Loucy (cell line): ENCODE measurements around the gene DZIP1.

Experiments
- H2AFZ ChIP-seq: fragments of 200-600 bp; sonication (generic); 2 replicates; pipeline ENCODE4 v1.6.0; 2016; ENCODE audit warnings: antibody characterized with exemption, mild to moderate bottlenecking, low read length, moderate library complexity
- H3F3A ChIP-seq: fragments of 200-600 bp; 2 replicates; pipeline ENCODE4 v1.6.0; 2016; ENCODE audit warnings: antibody characterized with exemption, low read depth, mild to moderate bottlenecking
- H3K27me3 ChIP-seq: fragments of 200-600 bp; sonication (generic); 2 replicates; pipeline ENCODE4 v1.6.1; 2014; ENCODE audit warnings: low read length, mild to moderate bottlenecking; ENCODE audit not compliant: insufficient read depth, poor library complexity, severe bottlenecking
- H3K36me3 ChIP-seq: fragments of 200-600 bp; sonication (generic); 2 replicates; pipeline ENCODE4 v1.6.1; 2016; ENCODE audit warnings: low read length; ENCODE audit not compliant: insufficient read depth
- H3K4me1 ChIP-seq: fragments of 200-600 bp; sonication (generic); 2 replicates; pipeline ENCODE4 v1.5.1; 2014; ENCODE audit warnings: low read length, mild to moderate bottlenecking; ENCODE audit not compliant: insufficient read depth, poor library complexity, severe bottlenecking
- H3K4me2 ChIP-seq: fragments of 200-600 bp; sonication (generic); 2 replicates; pipeline ENCODE4 v1.6.0; 2014; ENCODE audit warnings: antibody characterized with exemption, low read length, low read depth, mild to moderate bottlenecking; ENCODE audit not compliant: poor library complexity, severe bottlenecking
- H3K4me3 ChIP-seq: fragments of 200-600 bp; sonication (generic); 2 replicates; pipeline ENCODE4 v1.5.1; 2014; ENCODE audit warnings: low read length, mild to moderate bottlenecking, mixed read lengths; ENCODE audit not compliant: poor library complexity, severe bottlenecking
- H3K79me2 ChIP-seq: fragments of 200-600 bp; sonication (generic); 2 replicates; pipeline ENCODE4 v1.6.1; 2014; ENCODE audit warnings: low read length; ENCODE audit not compliant: insufficient read depth
- H3K9ac ChIP-seq: fragments of 200-600 bp; sonication (generic); 2 replicates; pipeline ENCODE4 v1.6.0; 2014; ENCODE audit warnings: mild to moderate bottlenecking, low read depth, low read length, moderate library complexity; ENCODE audit not compliant: poor library complexity, severe bottlenecking
- H3K9me2 ChIP-seq: fragments of 200-600 bp; sonication (generic); replicated peaks from 2 replicates; pipeline ENCODE4 v1.6.1; 2016; ENCODE audit warnings: low read depth, low read length, mixed read lengths
- H3K9me3 ChIP-seq: fragments of 200-600 bp; sonication (generic); 2 replicates; pipeline ENCODE4 v1.6.1; 2014; ENCODE audit warnings: mild to moderate bottlenecking, antibody characterized with exemption, low read length, low read depth; ENCODE audit not compliant: insufficient read depth
- H4K20me1 ChIP-seq: fragments of 200-600 bp; sonication (generic); 2 replicates; pipeline ENCODE4 v1.6.0; 2014; ENCODE audit warnings: antibody characterized with exemption, low read length, mild to moderate bottlenecking; ENCODE audit not compliant: insufficient read depth, poor library complexity, severe bottlenecking
- EZH2phosphoT487 ChIP-seq: fragments of 200-600 bp; IDR thresholded peaks from 2 replicates; pipeline ENCODE4 v1.6.1; 2018; ENCODE audit warnings: antibody characterized with exemption, mild to moderate bottlenecking, moderate library complexity, borderline replicate concordance
- TF ChIP-seq, protein P1 (sequence below): fragments of 200-600 bp; sonication (generic); conservative IDR thresholded peaks from 2 replicates; pipeline ENCODE4 v1.5.1; 2014; ENCODE audit warnings: mild to moderate bottlenecking, antibody characterized with exemption, low read length

The DZIP1 gene

DNA sequence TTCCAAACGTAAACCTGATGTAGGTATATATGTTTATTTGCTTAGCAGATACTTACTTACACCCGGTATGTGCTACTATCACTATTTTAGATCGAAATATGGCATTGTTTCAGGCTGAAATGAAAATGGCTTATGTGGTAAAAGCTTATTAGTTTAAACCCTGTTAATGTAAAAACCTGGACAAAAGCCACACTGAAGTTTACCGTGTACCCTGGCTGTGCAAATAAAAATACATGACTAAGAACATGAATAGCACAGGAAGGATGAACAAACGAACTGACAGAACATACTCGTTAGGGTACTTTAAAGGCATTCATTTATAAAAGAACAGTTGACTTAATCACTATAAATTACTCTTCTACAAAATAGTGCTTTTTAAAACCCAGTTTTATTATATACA lies 85.4 kb downstream of the DZIP1 start:
- Histone ChIP-seq H3K27me3 (no peaks in the 10 kb centered on the region), H4K20me1 (no peaks in the 10 kb centered on the region), H3K9me2 (no peaks in the 10 kb centered on the region), H3K9me3 (no peaks in the 10 kb centered on the region), H3K79me2 (no peaks in the 10 kb centered on the region), H3K9ac (no peak overlapping the region), H3K36me3 (no peaks in the 10 kb centered on the region), H3K4me2 (no peak overlapping the region), H2AFZ (no peak overlapping the region), H3F3A (no peaks in the 10 kb centered on the region), H3K4me3 (no peak overlapping the region), H3K4me1 (no peaks in the 10 kb centered on the region)
- no peak for TF ChIP-seq EZH2phosphoT487
- TF ChIP-seq, protein P1, sequence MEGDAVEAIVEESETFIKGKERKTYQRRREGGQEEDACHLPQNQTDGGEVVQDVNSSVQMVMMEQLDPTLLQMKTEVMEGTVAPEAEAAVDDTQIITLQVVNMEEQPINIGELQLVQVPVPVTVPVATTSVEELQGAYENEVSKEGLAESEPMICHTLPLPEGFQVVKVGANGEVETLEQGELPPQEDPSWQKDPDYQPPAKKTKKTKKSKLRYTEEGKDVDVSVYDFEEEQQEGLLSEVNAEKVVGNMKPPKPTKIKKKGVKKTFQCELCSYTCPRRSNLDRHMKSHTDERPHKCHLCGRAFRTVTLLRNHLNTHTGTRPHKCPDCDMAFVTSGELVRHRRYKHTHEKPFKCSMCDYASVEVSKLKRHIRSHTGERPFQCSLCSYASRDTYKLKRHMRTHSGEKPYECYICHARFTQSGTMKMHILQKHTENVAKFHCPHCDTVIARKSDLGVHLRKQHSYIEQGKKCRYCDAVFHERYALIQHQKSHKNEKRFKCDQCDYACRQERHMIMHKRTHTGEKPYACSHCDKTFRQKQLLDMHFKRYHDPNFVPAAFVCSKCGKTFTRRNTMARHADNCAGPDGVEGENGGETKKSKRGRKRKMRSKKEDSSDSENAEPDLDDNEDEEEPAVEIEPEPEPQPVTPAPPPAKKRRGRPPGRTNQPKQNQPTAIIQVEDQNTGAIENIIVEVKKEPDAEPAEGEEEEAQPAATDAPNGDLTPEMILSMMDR, result no peak

DNA sequence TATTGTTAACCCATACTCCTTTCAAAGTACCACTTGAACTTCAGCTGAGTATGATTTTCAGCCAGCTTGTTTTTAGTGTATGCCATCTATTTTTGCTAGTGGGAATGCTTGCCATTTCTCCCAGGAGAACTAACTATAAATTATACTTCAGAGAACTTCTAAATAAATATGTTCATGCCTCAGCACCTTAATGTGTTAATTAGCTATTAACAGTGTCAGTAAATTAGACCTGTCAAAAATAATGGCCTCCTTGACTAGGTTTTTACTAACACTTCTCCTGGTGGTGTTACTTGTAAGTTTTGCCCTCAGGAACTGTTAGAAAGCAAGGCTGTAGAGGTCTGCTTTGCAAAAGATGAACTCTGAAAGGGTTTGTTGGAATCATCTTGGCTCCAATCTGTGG lies 87.5 kb downstream of the DZIP1 start:
- TF ChIP-seq, protein P1, result no peak; the same call in 1 of the 2 replicates
- no peak for TF ChIP-seq EZH2phosphoT487
- Histone ChIP-seq H3K4me1 (no peaks in the 10 kb centered on the region), H3K9ac (no peak overlapping the region), H3K9me3 (no peaks in the 10 kb centered on the region), H3K4me2 (no peak overlapping the region), H3K36me3 (no peaks in the 10 kb centered on the region), H3K9me2 (no peaks in the 10 kb centered on the region), H3K79me2 (no peaks in the 10 kb centered on the region), H3K4me3 (no peak overlapping the region), H2AFZ (no peak overlapping the region), H3F3A (no peaks in the 10 kb centered on the region), H3K27me3 (no peaks in the 10 kb centered on the region), H4K20me1 (no peaks in the 10 kb centered on the region)

DNA sequence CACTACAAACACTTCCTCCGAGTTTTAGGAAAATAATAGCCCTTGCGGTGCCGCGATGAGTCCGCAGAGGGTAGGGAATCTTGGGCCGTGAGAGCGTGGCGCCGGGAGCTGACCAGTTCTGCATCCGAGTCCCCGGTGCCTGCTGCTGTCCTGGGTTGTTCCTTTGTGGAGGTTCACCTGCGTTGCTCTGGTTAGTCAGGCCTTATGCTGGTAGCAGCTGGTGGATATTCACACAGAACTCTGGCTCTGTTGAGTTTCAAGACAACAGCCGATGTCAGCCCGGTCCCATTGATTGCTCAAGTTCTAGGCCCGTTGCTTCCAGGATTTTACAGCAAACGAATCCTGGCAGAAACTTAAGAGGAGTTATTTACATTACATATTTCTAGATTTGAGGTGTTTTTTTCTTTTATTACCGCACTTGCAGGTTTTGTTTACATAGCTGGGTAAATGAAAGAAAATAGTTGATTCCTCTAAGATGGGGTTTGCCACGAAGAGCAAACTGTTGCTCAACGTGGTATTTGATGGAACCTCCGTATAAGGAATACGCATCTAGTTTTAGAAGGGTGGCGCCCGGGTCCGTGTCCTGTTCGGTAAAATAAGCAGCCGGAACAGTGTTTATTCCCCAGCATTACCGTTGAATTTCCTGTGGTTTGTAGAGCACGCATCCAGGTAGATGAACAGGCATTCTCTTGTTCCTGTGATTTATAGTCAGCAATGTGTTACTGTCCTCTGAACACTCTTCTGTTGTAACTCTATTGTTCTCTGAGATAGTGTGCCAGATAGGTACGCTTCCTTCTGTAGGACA lies 90.7 kb downstream of the DZIP1 start:
- no peaks in the 10 kb centered on the region for H3K9me3 ChIP-seq
- no peaks in the 10 kb centered on the region for H3K9me2 ChIP-seq
- no peaks in the 10 kb centered on the region for H4K20me1 ChIP-seq
- no peaks in the 10 kb centered on the region for H3K27me3 ChIP-seq
- no peaks in the 10 kb centered on the region for H3F3A ChIP-seq
- H3K4me1 ChIP-seq, result no peaks in the 10 kb centered on the region
- H3K79me2 ChIP-seq, result no peaks in the 10 kb centered on the region
- TF ChIP-seq EZH2phosphoT487, result no peak
- TF ChIP-seq, protein P1, result no peak
- no peak overlapping the region for H3K9ac ChIP-seq
- H3K4me2 ChIP-seq, result no peak overlapping the region
- H2AFZ ChIP-seq, result no peak overlapping the region
- no peaks in the 10 kb centered on the region for H3K36me3 ChIP-seq
- H3K4me3 ChIP-seq, result no peak overlapping the region
